GM18499 (cell line): ENCODE results near the gene RSBN1.

Experiments used
- ATAC-seq: cut with Tn5 transposase; IDR thresholded peaks from one replicate; pipeline ENCODE4 v1.9.1; 2021; ENCODE audit warnings: moderate number of reproducible peaks; ENCODE audit not compliant: insufficient read depth, unreplicated experiment

The RSBN1 gene

GRCh38 chr1:113813218-113813617 lies 942 bp upstream of the RSBN1 start:
- ATAC-seq, result no peak

DNA sequence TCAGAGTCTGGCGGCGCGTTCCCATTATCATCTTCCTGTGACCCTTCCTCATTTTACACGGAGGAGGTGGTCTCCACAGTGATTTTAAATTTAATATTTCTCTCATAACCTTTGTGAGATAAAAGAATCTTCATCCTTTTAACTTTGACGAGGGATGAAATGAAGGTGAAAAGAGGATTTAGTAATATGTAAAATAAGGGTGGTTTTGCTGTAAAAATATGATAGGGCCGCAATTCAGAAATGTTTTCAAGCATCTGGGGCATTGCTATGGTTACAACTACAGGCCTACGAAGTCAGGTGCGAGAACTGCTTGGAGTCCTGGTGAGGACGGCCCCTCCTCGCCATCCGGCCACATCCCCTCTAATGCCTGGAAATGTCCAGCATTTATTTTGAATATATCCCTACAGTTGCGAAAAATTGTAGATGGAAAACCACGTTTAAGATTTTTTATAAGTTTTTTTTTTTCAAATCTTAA lies 422 bp upstream of the RSBN1 start:
- ATAC-seq, result no peak

GRCh38 chr1:113811156-113811887 lies 954 bp downstream of the RSBN1 start:
- peak; percentile 1 for ATAC-seq

- no peak for ATAC-seq
These were observed 2.3 kb downstream of the RSBN1 start for GRCh38 chr1:113809670-113810602.

- ATAC-seq, result no peak
These were observed 3.7 kb downstream of the RSBN1 start for GRCh38 chr1:113808450-113809195.

GRCh38 chr1:113805639-113806038 lies 6.6 kb downstream of the RSBN1 start:
- ATAC-seq, result no peak

- no peak for ATAC-seq
These were observed 7.1 kb downstream of the RSBN1 start for GRCh38 chr1:113805256-113805531.

- no peak for ATAC-seq
These were observed 7.6 kb downstream of the RSBN1 start for GRCh38 chr1:113804421-113805255.

GRCh38 chr1:113802367-113803007 lies 9.8 kb downstream of the RSBN1 start:
- no peak for ATAC-seq

- ATAC-seq, result no peak
These were observed 11.8 kb downstream of the RSBN1 start for GRCh38 chr1:113800487-113800886.

DNA sequence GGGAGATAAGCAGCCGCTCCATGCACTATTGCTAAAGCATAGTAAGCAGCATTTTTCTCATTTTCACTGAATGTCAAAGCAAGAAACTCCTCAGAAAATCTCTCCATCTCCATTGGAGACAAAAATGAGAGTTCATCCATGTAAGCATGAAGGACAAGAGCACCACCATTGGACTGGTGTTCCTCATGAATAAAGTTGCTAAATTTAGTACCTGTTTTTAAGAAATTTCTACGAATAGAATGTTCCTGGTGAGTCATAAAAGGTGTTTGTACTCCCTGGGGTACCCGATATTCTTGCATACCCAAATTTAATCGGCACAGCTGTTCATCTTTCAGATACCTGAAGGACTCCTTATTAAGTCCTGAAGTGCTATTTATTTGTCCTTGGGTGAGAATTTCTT lies 14.8 kb downstream of the RSBN1 start:
- ATAC-seq, result no peak

DNA sequence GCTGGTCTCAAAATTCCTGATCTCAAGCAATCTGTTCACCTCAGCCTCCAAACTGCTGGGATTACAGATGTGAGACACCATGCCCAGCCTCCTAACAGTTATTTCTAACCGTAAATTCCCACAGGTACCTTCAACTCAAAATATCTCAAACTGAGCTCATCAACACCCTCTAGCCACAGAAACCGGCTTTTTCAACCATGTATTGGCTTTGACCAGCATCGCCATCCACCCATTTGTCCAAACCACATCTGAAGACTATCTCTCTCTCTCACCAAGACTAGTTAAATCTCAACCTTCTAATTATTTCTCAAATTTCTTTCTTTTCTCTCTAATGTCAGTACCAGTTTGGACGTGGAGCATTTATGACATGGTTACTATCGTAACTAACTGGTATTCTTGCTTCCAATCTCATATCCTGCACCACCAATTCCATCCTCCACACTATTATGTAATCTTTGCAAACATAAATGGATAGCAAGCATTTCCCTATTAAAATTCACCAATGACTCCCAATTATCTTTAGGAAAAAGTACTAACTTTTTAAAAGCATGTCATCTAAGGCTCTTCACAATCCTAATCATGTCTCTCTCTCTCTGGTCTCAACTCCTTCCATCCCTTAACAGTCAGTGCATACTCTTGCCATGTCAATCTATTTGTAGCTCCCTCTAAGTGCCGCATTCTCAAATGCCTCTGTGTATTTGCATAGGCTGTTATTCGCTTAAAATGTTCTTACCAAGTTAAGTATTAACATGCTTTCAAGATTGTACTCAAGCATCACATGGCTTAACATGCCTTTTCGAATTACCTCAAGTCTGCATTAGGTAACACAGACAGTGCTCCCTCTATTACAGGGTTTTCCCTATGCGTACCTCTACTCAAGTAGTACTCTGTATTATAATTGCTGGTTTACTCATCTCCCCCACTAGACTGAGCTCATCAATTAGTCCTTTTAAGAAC lies 18.1 kb downstream of the RSBN1 start:
- no peak for ATAC-seq

- ATAC-seq, result no peak
These were observed 19.3 kb downstream of the RSBN1 start for GRCh38 chr1:113792986-113793385.

DNA sequence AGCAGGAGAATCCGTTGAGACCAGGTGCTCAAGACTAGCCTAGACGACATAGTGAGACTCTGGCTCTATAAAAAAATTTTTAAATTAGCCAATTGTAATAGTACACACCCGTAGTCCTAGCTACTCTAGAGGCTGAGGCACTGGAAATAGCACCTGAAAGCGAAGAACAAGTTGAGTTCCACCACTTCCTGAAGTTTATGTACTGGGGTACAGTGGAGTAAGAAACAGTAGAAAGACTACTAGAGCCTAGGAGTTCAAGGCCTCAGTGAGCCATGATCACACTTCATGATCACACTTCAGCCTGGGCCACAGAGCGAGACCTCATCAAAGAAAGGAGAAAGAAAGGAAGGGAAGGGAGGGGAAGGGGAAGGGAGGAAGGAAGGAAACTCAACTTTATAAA lies 19.8 kb downstream of the RSBN1 start:
- ATAC-seq, result no peak

DNA sequence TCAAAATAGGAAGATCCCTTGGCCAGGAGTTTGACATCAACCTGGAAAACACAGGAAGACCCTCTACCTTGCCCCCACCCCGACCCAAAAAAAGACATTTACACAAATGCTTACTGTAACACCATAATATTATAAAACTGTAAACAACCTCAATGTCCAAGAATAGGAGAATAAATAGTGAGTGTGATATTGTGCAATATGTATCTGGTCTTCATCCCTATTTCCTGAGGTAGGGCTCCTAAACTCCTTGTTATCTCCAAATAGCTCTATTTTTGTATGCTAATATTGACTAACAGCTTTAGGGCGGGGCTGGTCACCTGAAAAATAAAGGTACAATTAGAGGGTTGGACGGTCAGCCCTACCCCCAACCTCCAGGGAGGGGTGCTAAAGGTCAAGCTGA lies 23.5 kb downstream of the RSBN1 start:
- ATAC-seq, result no peak

DNA sequence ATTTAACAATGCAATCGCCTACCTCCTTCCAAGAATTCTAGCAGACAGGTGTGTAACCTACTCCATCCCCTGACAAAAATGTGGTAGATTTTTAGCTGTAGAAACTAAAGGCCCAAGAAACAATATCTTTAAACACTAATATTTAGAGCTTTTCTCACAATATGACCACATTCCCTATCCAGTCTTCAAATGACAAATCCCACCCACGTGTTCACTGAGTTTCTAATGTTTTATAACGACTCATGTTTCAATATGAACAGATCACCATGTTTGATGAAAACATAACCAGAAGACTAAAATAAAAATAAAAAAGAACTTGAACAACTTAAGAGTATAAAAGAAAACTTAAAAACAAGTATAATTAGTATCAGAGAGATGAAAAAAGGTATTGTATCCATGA lies 24.6 kb downstream of the RSBN1 start:
- ATAC-seq, result no peak

GRCh38 chr1:113786069-113786468 lies 26.2 kb downstream of the RSBN1 start:
- ATAC-seq, result no peak

- ATAC-seq, result peak; percentile 72
These were observed 28.0 kb downstream of the RSBN1 start for GRCh38 chr1:113784104-113784779.
